ENCODE results near the gene TRIM28.

DNA sequence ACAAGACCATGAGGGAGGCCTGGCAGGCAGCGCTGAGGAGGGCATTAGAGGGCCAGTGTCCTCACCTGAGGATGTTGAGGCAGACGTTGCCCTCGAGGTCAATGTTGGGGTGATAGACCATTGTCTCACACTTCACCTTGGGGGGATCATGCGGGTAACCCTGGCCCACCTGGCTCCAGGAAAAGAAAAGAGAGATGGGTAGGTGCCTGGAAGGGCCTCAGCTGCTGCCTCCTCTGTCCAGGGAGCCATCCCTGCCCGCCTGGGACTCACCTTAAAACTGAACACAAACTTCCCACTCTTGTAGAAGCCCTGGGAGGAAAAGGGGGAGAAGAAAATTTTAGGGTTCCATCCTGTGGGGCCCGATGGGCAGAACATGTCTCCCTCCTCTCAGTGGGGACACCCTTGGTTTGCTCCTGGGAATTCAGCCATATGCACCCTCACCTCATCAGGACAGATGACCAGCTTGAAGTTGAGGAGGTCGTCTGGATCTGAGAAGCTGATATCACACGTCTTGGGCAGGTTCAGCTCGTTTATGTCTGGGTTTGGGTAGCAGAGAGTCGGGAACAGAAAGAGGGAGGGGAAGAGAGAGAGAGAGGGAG lies 12.9 kb downstream of the TRIM28 start:
- TF ChIP-seq, protein P1, sequence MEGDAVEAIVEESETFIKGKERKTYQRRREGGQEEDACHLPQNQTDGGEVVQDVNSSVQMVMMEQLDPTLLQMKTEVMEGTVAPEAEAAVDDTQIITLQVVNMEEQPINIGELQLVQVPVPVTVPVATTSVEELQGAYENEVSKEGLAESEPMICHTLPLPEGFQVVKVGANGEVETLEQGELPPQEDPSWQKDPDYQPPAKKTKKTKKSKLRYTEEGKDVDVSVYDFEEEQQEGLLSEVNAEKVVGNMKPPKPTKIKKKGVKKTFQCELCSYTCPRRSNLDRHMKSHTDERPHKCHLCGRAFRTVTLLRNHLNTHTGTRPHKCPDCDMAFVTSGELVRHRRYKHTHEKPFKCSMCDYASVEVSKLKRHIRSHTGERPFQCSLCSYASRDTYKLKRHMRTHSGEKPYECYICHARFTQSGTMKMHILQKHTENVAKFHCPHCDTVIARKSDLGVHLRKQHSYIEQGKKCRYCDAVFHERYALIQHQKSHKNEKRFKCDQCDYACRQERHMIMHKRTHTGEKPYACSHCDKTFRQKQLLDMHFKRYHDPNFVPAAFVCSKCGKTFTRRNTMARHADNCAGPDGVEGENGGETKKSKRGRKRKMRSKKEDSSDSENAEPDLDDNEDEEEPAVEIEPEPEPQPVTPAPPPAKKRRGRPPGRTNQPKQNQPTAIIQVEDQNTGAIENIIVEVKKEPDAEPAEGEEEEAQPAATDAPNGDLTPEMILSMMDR (IDR thresholded peaks at IDR 0.05), result no peak
- TF ChIP-seq GABPB1 (CRISPR knock-in tag; IDR thresholded peaks at IDR 0.05) (no peak), SP1 (CRISPR knock-in tag; conservative IDR thresholded peaks at IDR 0.05) (no peak), OVOL2 (CRISPR knock-in tag; IDR thresholded peaks at IDR 0.05; ENCODE audit: borderline replicate concordance) (no peak), JUN (CRISPR knock-in tag; IDR thresholded peaks at IDR 0.05) (no peak), PRRX2 (CRISPR knock-in tag; IDR thresholded peaks at IDR 0.05) (no peak)
- TF ChIP-seq, protein P2, sequence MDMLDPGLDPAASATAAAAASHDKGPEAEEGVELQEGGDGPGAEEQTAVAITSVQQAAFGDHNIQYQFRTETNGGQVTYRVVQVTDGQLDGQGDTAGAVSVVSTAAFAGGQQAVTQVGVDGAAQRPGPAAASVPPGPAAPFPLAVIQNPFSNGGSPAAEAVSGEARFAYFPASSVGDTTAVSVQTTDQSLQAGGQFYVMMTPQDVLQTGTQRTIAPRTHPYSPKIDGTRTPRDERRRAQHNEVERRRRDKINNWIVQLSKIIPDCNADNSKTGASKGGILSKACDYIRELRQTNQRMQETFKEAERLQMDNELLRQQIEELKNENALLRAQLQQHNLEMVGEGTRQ (CRISPR knock-in tag; IDR thresholded peaks at IDR 0.05), result no peak
